ENCODE results near the gene CD38.

DNA sequence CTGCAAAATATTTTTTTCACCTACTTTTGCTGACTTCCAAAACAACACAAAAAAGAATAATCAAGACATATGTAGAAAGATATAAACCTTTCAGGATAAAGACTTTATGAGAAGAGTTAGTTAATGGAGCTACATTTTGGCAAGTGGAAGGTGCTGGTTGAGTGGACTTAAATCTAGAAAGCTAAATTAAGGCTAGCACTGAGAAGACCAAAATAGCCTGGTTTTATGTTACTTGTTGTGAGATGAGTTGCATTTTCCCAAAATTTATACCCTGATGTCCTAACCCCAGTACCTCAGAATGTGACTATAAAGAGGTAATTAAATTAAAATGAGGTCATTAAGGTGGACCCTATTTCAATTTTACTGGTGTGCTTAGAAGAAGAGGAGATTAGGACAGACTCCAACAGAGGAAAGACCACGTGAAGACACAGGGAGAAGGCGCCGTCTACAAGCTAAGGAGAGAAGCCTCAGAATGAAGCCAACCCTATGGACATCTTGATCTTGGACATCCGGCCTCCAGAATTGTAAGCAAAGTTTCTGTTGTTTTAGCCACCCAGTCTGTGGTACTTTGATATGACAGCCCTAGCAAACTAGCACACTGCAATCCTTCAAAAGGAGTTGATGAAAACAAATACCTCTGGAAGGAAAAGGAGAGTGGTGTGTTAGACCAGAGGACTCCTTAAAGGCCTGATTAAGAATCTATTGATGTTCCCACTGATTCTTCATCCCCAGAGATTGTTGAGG lies 93.0 kb downstream of the CD38 start:
- TF ChIP-seq, protein P1, sequence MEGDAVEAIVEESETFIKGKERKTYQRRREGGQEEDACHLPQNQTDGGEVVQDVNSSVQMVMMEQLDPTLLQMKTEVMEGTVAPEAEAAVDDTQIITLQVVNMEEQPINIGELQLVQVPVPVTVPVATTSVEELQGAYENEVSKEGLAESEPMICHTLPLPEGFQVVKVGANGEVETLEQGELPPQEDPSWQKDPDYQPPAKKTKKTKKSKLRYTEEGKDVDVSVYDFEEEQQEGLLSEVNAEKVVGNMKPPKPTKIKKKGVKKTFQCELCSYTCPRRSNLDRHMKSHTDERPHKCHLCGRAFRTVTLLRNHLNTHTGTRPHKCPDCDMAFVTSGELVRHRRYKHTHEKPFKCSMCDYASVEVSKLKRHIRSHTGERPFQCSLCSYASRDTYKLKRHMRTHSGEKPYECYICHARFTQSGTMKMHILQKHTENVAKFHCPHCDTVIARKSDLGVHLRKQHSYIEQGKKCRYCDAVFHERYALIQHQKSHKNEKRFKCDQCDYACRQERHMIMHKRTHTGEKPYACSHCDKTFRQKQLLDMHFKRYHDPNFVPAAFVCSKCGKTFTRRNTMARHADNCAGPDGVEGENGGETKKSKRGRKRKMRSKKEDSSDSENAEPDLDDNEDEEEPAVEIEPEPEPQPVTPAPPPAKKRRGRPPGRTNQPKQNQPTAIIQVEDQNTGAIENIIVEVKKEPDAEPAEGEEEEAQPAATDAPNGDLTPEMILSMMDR (IDR thresholded peaks at IDR 0.05), result no peak
- TF ChIP-seq POLR2A (IDR thresholded peaks at IDR 0.05), result no peak
